HepG2 (cell line): ENCODE results near the gene AHCYL2. TPM values are rescaled to one million over a fixed set of nuclear protein-coding genes. Genes with fewer than 3 reads are reported as not detected.

Source experiments
- ATF7 ChIP-seq, 2 experiments: fragments of 450-650 bp in 1 of 2; sonication (generic) in 1 of 2; formaldehyde crosslinking in 1 of 2; IDR thresholded peaks; 2 replicates each; pipeline versions ENCODE4 v1.4.0 to v1.6.1; 2016 to 2020; ENCODE audit warnings: antibody characterized with exemption in 1 of 2, mild to moderate bottlenecking in 1 of 2, missing genetic modification reagents in 1 of 2
- CEBPG ChIP-seq: IDR thresholded peaks from 2 replicates; pipeline ENCODE4 v1.6.1; 2016
- GPN1 ChIP-seq: sonication (generic); formaldehyde crosslinking; IDR thresholded peaks from 2 replicates; pipeline ENCODE4 v1.5.1; 2020; ENCODE audit warnings: missing genetic modification reagents, borderline replicate concordance
- KAT7 ChIP-seq: IDR thresholded peaks from 2 replicates; pipeline ENCODE4 v1.6.1; 2018; ENCODE audit warnings: borderline replicate concordance, missing compliant biosample characterization
- MIXL1 ChIP-seq: IDR thresholded peaks from 2 replicates; pipeline ENCODE4 v1.6.1; 2016
- NFE2L2 ChIP-seq: fragments of 150-350 bp; IDR thresholded peaks from 2 replicates; pipeline ENCODE4 v1.6.1; 2014; ENCODE audit warnings: low read length
- PHF5A ChIP-seq: IDR thresholded peaks from one replicate; pipeline ENCODE4 v1.6.1; 2018; ENCODE audit warnings: low read depth, missing genetic modification reagents; ENCODE audit not compliant: unreplicated experiment
- PLRG1 ChIP-seq: fragments of 450-650 bp; conservative IDR thresholded peaks from 2 replicates; pipeline ENCODE4 v1.6.1; 2016
- POLR2AphosphoS2 ChIP-seq: IDR thresholded peaks from 2 replicates; pipeline ENCODE4 v1.6.1; 2011; ENCODE audit warnings: low read depth, low read length, improper control_type of control experiment
- RFX3 ChIP-seq: IDR thresholded peaks from 2 replicates; pipeline ENCODE4 v1.6.1; 2016; ENCODE audit warnings: missing biosample characterization, missing genetic modification reagents
- SKI ChIP-seq: fragments of 450-650 bp; IDR thresholded peaks from one replicate; pipeline ENCODE4 v1.6.1; 2018; ENCODE audit warnings: mild to moderate bottlenecking; ENCODE audit not compliant: partially characterized antibody
- SMAD3 ChIP-seq: sonication (generic); formaldehyde crosslinking; IDR thresholded peaks from 2 replicates; pipeline ENCODE4 v1.4.0; 2020; ENCODE audit warnings: missing genetic modification reagents
- TEAD2 ChIP-seq: sonication (generic); formaldehyde crosslinking; IDR thresholded peaks from 2 replicates; pipeline ENCODE4 v1.9.0; 2021; ENCODE audit warnings: missing genetic modification reagents
- ZNF12 ChIP-seq: sonication (generic); formaldehyde crosslinking; IDR thresholded peaks from 2 replicates; pipeline ENCODE4 v1.5.0; 2020; ENCODE audit warnings: missing genetic modification reagents
- ZNF138 ChIP-seq: sonication (generic); formaldehyde crosslinking; IDR thresholded peaks from 2 replicates; pipeline ENCODE4 v1.5.0; 2020; ENCODE audit warnings: mild to moderate bottlenecking, low read depth, missing genetic modification reagents
- ZNF235 ChIP-seq: sonication (generic); formaldehyde crosslinking; IDR thresholded peaks from 2 replicates; pipeline ENCODE4 v1.8.1; 2023; ENCODE audit warnings: mild to moderate bottlenecking, missing genetic modification reagents, borderline replicate concordance
- ZNF24 ChIP-seq: fragments of 450-650 bp; IDR thresholded peaks from 2 replicates; pipeline ENCODE4 v1.6.1; 2017; ENCODE audit warnings: antibody characterized with exemption, mild to moderate bottlenecking
- ZNF260 ChIP-seq: sonication (generic); formaldehyde crosslinking; IDR thresholded peaks from 2 replicates; pipeline ENCODE4 v1.4.0; 2020; ENCODE audit warnings: missing genetic modification reagents, low read depth, mild to moderate bottlenecking, borderline replicate concordance
- ZNF432 ChIP-seq: sonication (generic); formaldehyde crosslinking; IDR thresholded peaks from 2 replicates; pipeline ENCODE4 v1.5.0; 2020; ENCODE audit warnings: missing genetic modification reagents, mild to moderate bottlenecking, borderline replicate concordance
- ZNF562 ChIP-seq: sonication (generic); formaldehyde crosslinking; IDR thresholded peaks from 2 replicates; pipeline ENCODE4 v1.8.0; 2022; ENCODE audit warnings: missing genetic modification reagents, borderline replicate concordance
- ZNF572 ChIP-seq: sonication (generic); formaldehyde crosslinking; IDR thresholded peaks from 2 replicates; pipeline ENCODE4 v1.5.1; 2020; ENCODE audit warnings: mild to moderate bottlenecking, missing genetic modification reagents
- ZNF652 ChIP-seq: IDR thresholded peaks from 2 replicates; pipeline ENCODE4 v1.6.1; 2016; ENCODE audit warnings: low read depth, borderline replicate concordance
- ZNF790 ChIP-seq: sonication (generic); formaldehyde crosslinking; IDR thresholded peaks from 2 replicates; pipeline ENCODE4 v1.8.0; 2022; ENCODE audit warnings: missing genetic modification reagents, mild to moderate bottlenecking, borderline replicate concordance
- ZNF891 ChIP-seq: sonication (generic); formaldehyde crosslinking; IDR thresholded peaks from 2 replicates; pipeline ENCODE4 v1.5.0; 2020; ENCODE audit warnings: mild to moderate bottlenecking, missing genetic modification reagents
- polyA plus RNA-seq, 8 experiments: library from polyadenylated mRNA; depleted of rRNA in 3 of 8; stranded (reverse) in 7 of 8; unstranded in 1 of 8; fragments of >200 nt; fragmentation: Illumina TruSeq in 4 of 8; extraction: Trizol in 4 of 8; gene quantifications; 2 replicates each; pipeline versions ENCODE4 v1.2.1 to v1.2.3, GENCODE V29; 2011 to 2016; ENCODE audit warnings: low read depth in 4 of 8, missing spikeins in 1 of 8, mixed read lengths in 1 of 8; ENCODE audit not compliant: insufficient read depth in 1 of 8
- total RNA-seq, 5 experiments: library from RNA; depleted of rRNA; stranded (reverse); fragments of >200 nt; fragmentation: Illumina TruSeq; extraction: Trizol; gene quantifications; 2 replicates each; pipeline ENCODE4 v1.2.3, GENCODE V29; 2016; ENCODE audit warnings: low read depth in 1 of 5
- TF ChIP-seq, protein P1 (sequence below): sonication (generic); formaldehyde crosslinking; IDR thresholded peaks from 2 replicates; pipeline ENCODE4 v1.5.0; 2020; ENCODE audit warnings: missing genetic modification reagents
- TF ChIP-seq, protein P2 (sequence below): sonication (generic); formaldehyde crosslinking; IDR thresholded peaks from 2 replicates; pipeline ENCODE4 v1.5.0; 2020; ENCODE audit warnings: mild to moderate bottlenecking, missing genetic modification reagents
- TF ChIP-seq, protein P3 (sequence below): sonication (generic); formaldehyde crosslinking; IDR thresholded peaks from 2 replicates; pipeline ENCODE4 v1.4.0; 2020; ENCODE audit warnings: missing genetic modification reagents, borderline replicate concordance

AHCYL2 gene
- total and polyA plus RNA-seq, 2 of the 13 experiments (the other 11 are each of a cell fraction or from before 2014, with no cell fraction given): 9.5 to 14.7 TPM

DNA sequence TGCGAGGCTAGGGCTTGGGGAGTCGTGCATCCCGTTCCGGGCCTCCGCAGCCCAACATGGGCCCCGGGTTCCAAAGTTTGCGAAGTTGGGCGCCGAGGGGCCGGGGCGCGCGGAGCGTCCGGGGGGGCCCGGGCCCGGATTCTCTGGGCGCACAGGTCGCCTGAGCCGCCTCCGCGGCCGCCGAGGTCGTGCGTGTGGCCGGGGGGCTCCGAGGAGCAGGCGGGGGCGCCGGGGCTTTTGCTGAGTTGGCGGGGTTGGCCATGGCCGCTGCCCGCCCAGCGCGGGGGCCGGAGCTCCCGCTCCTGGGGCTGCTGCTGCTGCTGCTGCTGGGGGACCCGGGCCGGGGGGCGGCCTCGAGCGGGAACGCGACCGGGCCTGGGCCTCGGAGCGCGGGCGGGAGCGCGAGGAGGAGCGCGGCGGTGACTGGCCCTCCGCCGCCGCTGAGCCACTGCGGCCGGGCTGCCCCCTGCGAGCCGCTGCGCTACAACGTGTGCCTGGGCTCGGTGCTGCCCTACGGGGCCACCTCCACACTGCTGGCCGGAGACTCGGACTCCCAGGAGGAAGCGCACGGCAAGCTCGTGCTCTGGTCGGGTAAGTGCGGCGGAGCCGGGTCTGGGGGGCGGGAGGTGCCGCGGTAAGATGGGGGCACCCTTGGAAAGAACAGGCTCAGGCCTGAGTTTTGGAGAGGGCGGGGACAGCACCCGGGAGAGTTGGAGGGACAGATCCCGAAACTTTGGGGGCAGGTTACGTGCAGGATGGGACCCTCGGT lies 35.8 kb upstream of the AHCYL2 start (continued):
- TF ChIP-seq, protein P1, sequence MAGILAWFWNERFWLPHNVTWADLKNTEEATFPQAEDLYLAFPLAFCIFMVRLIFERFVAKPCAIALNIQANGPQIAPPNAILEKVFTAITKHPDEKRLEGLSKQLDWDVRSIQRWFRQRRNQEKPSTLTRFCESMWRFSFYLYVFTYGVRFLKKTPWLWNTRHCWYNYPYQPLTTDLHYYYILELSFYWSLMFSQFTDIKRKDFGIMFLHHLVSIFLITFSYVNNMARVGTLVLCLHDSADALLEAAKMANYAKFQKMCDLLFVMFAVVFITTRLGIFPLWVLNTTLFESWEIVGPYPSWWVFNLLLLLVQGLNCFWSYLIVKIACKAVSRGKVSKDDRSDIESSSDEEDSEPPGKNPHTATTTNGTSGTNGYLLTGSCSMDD (CRISPR knock-in tag): no peak
- no peak for TF ChIP-seq ZNF572
- TF ChIP-seq MIXL1 (CRISPR knock-in tag): no peak
- no peak for TF ChIP-seq ZNF260 (CRISPR knock-in tag)
- TF ChIP-seq PLRG1: no peak
- no peak for TF ChIP-seq SMAD3
- TF ChIP-seq ZNF562 (CRISPR knock-in tag): no peak
- TF ChIP-seq ATF7 (IDR thresholded peaks at IDR 0.05): no peak
- TF ChIP-seq ATF7 (CRISPR knock-in tag; IDR thresholded peaks at IDR 0.05): no peak
- 0 out of 2 replicates have a peak, but pooled peaks have one; percentile 24 for TF ChIP-seq ZNF235 (CRISPR knock-in tag)
- TF ChIP-seq ZNF12: no peak
- no peak for TF ChIP-seq RFX3 (CRISPR knock-in tag)
- TF ChIP-seq ZNF432 (CRISPR knock-in tag): no peak
- no peak for TF ChIP-seq CEBPG (CRISPR knock-in tag)
- TF ChIP-seq SKI: no peak
- TF ChIP-seq, protein P2, sequence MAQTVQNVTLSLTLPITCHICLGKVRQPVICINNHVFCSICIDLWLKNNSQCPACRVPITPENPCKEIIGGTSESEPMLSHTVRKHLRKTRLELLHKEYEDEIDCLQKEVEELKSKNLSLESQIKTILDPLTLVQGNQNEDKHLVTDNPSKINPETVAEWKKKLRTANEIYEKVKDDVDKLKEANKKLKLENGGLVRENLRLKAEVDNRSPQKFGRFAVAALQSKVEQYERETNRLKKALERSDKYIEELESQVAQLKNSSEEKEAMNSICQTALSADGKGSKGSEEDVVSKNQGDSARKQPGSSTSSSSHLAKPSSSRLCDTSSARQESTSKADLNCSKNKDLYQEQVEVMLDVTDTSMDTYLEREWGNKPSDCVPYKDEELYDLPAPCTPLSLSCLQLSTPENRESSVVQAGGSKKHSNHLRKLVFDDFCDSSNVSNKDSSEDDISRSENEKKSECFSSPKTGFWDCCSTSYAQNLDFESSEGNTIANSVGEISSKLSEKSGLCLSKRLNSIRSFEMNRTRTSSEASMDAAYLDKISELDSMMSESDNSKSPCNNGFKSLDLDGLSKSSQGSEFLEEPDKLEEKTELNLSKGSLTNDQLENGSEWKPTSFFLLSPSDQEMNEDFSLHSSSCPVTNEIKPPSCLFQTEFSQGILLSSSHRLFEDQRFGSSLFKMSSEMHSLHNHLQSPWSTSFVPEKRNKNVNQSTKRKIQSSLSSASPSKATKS (CRISPR knock-in tag): no peak
- 0 out of 2 replicates have a peak, but pooled peaks have one; percentile 42 for TF ChIP-seq ZNF138
- TF ChIP-seq PHF5A (CRISPR knock-in tag): no peak
- TF ChIP-seq GPN1 (CRISPR knock-in tag): no peak; the same call in 1 of the 2 replicates
- TF ChIP-seq, protein P3, sequence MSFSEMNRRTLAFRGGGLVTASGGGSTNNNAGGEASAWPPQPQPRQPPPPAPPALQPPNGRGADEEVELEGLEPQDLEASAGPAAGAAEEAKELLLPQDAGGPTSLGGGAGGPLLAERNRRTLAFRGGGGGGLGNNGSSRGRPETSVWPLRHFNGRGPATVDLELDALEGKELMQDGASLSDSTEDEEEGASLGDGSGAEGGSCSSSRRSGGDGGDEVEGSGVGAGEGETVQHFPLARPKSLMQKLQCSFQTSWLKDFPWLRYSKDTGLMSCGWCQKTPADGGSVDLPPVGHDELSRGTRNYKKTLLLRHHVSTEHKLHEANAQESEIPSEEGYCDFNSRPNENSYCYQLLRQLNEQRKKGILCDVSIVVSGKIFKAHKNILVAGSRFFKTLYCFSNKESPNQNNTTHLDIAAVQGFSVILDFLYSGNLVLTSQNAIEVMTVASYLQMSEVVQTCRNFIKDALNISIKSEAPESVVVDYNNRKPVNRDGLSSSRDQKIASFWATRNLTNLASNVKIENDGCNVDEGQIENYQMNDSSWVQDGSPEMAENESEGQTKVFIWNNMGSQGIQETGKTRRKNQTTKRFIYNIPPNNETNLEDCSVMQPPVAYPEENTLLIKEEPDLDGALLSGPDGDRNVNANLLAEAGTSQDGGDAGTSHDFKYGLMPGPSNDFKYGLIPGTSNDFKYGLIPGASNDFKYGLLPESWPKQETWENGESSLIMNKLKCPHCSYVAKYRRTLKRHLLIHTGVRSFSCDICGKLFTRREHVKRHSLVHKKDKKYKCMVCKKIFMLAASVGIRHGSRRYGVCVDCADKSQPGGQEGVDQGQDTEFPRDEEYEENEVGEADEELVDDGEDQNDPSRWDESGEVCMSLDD (CRISPR knock-in tag): no peak
- TF ChIP-seq POLR2AphosphoS2: no peak
- no peak for TF ChIP-seq ZNF891
- TF ChIP-seq ZNF790 (CRISPR knock-in tag): no peak
- no peak for TF ChIP-seq NFE2L2
- no peak for TF ChIP-seq KAT7 (CRISPR knock-in tag)
- TF ChIP-seq ZNF24: no peak
- no peak for TF ChIP-seq TEAD2 (CRISPR knock-in tag)
- TF ChIP-seq ZNF652 (CRISPR knock-in tag): no peak
